CD4-positive, alpha-beta memory T cell (primary cell): ENCODE results near the gene OTOP3. TPM values are rescaled to one million over a fixed set of nuclear protein-coding genes. Genes with fewer than 3 reads are reported as not detected.

Experiments
- CTCF ChIA-PET: fragments of 350-600 bp; sonication (Branson Sonifier 250); formaldehyde crosslinking; loops from one replicate; lab custom pipeline; 2021; ENCODE audit warnings: inconsistent platforms; ENCODE audit not compliant: partially characterized antibody; lab: Charles Lee
- POLR2A ChIA-PET: fragments of 350-600 bp; sonication (Branson Sonifier 250); formaldehyde crosslinking; loops from one replicate; lab custom pipeline; 2021; ENCODE audit not compliant: partially characterized antibody; lab: Charles Lee
- DNase-seq, 5 donors: peaks; one replicate each; pipeline versions ENCODE4 v3.0.0 to v3.0.0-alpha.2; 2020 to 2022; ENCODE audit warnings: mixed read lengths in 1 of 5
- H3K27ac ChIP-seq: one replicate; pipeline ENCODE4 v1.7.0; 2013; ENCODE audit warnings: low read depth, low read length
- H3K27me3 ChIP-seq: 2 replicates; pipeline ENCODE4 v1.7.0; 2013; ENCODE audit warnings: mild to moderate bottlenecking, low read length, moderate library complexity; ENCODE audit not compliant: insufficient read depth
- H3K36me3 ChIP-seq: 2 replicates; pipeline ENCODE4 v1.7.0; 2013; ENCODE audit warnings: mild to moderate bottlenecking, low read length, moderate library complexity; ENCODE audit not compliant: insufficient read depth
- H3K4me1 ChIP-seq: 2 replicates; pipeline ENCODE4 v1.7.0; 2013; ENCODE audit warnings: mild to moderate bottlenecking, low read length, moderate library complexity; ENCODE audit not compliant: insufficient read depth
- H3K4me3 ChIP-seq, 2 donors: one replicate each; pipeline ENCODE4 v1.7.0; 2013; ENCODE audit warnings: low read length in 2 of 2, mild to moderate bottlenecking in 1 of 2
- H3K9me3 ChIP-seq, 2 donors: one replicate each; pipeline ENCODE4 v1.7.0; 2013; ENCODE audit warnings: low read length in 2 of 2, control low read depth in 1 of 2; ENCODE audit not compliant: control insufficient read depth in 1 of 2
- H3K27ac Mint-ChIP-seq, 7 donors: one replicate each; pipeline ENCODE4 v1.8.0; 2020 to 2021; ENCODE audit warnings: mixed read lengths in 7 of 7, mild to moderate bottlenecking in 6 of 7, inconsistent platforms in 3 of 7, moderate library complexity in 3 of 7
- H3K27me3 Mint-ChIP-seq, 2 donors: one replicate each; pipeline ENCODE4 v1.8.0; 2020 to 2021; ENCODE audit warnings: mixed read lengths in 2 of 2
- H3K36me3 Mint-ChIP-seq, 2 donors: one replicate each; pipeline ENCODE4 v1.8.0; 2020 to 2021; ENCODE audit warnings: mixed read lengths in 2 of 2, inconsistent platforms in 1 of 2, mild to moderate bottlenecking in 1 of 2
- H3K4me1 Mint-ChIP-seq, 4 donors: one replicate each; pipeline ENCODE4 v1.8.0; 2020 to 2021; ENCODE audit warnings: mixed read lengths in 4 of 4, mild to moderate bottlenecking in 1 of 4
- H3K4me3 Mint-ChIP-seq, 8 donors: one replicate each; pipeline ENCODE4 v1.8.0; 2020 to 2021; ENCODE audit warnings: mixed read lengths in 8 of 8, mild to moderate bottlenecking in 7 of 8, moderate library complexity in 6 of 8, inconsistent platforms in 3 of 8
- H3K9me3 Mint-ChIP-seq, 8 donors: one replicate each; pipeline ENCODE4 v1.8.0; 2020 to 2021; ENCODE audit warnings: mixed read lengths in 8 of 8, mild to moderate bottlenecking in 5 of 8, inconsistent platforms in 3 of 8, moderate library complexity in 1 of 8
- intact Hi-C: fragments of 100-400 bp; cut with micrococcal nuclease; formaldehyde crosslinking; loops from one replicate; pipeline ENCODE4 v1.15.1; 2023
- polyA plus RNA-seq, 2 donors: library from polyadenylated mRNA; unstranded; fragments of 300-500 nt; fragmentation: Illumina TruSeq; gene quantifications; one replicate each; pipeline ENCODE4 v1.2.3, GENCODE V29; 2021
- total RNA-seq, 2 experiments: library from RNA; stranded (reverse); gene quantifications; one replicate each; pipeline ENCODE4 v1.2.3, GENCODE V29; 2021

The OTOP3 gene
- total and polyA plus RNA-seq, 4 experiments from 2014 or later: not detected

GRCh38 chr17:74922694-74923537, 12.8 kb upstream of the OTOP3 start, which contains the start of gene USH1G:
TSS of gene USH1G (minus strand) at chr17:74923255. CDS start at chr17:74923073, 182 bp downstream.
- Mint-ChIP-seq H3K27me3 (peaks cover 35 to 45% of the 10 kb centered on the region in 2 donors), H3K9me3 (no peaks in the 10 kb centered on the region), H3K4me1 (peaks cover 1 to 17% (median 11%) of the 10 kb centered on the region in 4 donors), H3K4me3 (peak within 1 kb of the TSS in 7 of 8 donors; percentile 32 to 68 (median 57)), H3K27ac (no peak within 1 kb of the TSS), H3K36me3 (no peaks in the 10 kb centered on the region)
- Histone ChIP-seq H3K36me3 (no peaks in the 10 kb centered on the region), H3K27me3 (peaks cover 32% of the 10 kb centered on the region), H3K9me3 (no peaks in the 10 kb centered on the region), H3K27ac (no peak within 1 kb of the TSS), H3K4me1 (peaks cover 18% of the 10 kb centered on the region), H3K4me3 (peak within 1 kb of the TSS in 1 of 2 donors; percentile 14)
- DNase-seq: no peak
- ChIA-PET POLR2A (no interaction called here), CTCF (interaction anchor here (1.2 to 4.5 kb wide), 4 partner anchors 9 to 38 kb away, joined by 4 to 33 read pairs (median 16); no protein-coding TSS in a partner anchor)
- intact Hi-C loops: loop anchor here (1.0 kb wide), 2 partner anchors 35 to 278 kb away; no protein-coding TSS in a partner anchor

DNA sequence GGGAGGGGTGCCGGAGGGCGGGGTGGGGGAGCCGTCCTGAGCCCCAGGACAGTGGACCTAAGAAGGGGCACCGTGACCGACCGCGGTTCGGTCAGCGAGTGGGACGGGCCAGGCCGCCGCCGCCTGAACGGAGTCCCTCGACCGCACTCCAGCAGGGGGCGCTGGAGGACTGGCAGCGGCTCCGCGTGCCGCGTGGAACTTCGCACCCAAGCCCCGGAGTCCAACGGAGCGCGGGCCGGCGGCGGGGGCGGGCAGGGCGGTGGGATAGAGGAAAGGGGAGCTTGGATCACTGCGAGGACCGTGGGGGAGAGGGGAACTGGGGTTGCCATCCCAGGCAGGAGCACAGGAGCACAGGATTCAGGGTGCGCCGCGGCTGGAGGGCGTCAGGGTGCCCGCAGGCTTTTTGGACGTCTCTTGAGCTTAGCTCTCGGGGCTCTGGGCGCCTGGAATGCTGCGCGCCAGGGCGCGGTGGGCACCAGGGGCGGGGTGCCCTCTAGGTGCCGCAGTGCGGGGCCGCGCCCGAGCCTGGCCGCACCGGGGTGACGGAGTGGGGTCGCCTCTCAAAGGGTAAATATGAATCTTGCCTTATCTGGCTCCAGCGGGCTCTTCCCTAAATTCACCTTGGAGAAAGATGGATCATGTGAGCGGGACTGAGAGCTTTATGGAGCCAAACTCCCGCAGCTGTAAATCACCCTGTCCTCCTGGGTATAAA, 12.0 kb upstream of the OTOP3 start:
- peaks cover 1 to 17% (median 11%) of the 10 kb centered on the region in 4 donors for H3K4me1 Mint-ChIP-seq
- DNase-seq: peak; percentile 57 to 76 (median 68)
- Histone ChIP-seq H3K4me1 (peaks cover 18% of the 10 kb centered on the region), H3K27ac (no peak overlapping the region), H3K9me3 (no peaks in the 10 kb centered on the region), H3K4me3 (peak overlapping the region in 1 of 2 donors; percentile 14), H3K36me3 (no peaks in the 10 kb centered on the region), H3K27me3 (peaks cover 32% of the 10 kb centered on the region)
- peak overlapping the region in 6 of 8 donors; percentile 13 to 54 (median 44) for H3K4me3 Mint-ChIP-seq
- H3K9me3 Mint-ChIP-seq: no peaks in the 10 kb centered on the region
- no peak overlapping the region for H3K27ac Mint-ChIP-seq
- POLR2A ChIA-PET: no interaction called here
- no peaks in the 10 kb centered on the region for H3K36me3 Mint-ChIP-seq
- intact Hi-C loops: loop anchor here (1.0 kb wide), 2 partner anchors 35 to 278 kb away; no protein-coding TSS in a partner anchor
- H3K27me3 Mint-ChIP-seq: peaks cover 40 to 46% of the 10 kb centered on the region in 2 donors
- CTCF ChIA-PET: interaction anchor here (0.8 to 4.5 kb wide), 5 partner anchors 9 to 138 kb away, joined by 3 to 33 read pairs (median 4); no protein-coding TSS in a partner anchor

- ChIA-PET POLR2A (no interaction called here), CTCF (interaction anchor here (0.8 to 4.5 kb wide), 5 partner anchors 8 to 137 kb away, joined by 3 to 33 read pairs (median 4); no protein-coding TSS in a partner anchor)
- no peak within 1 kb of the TSS for H3K27ac Mint-ChIP-seq
- peaks cover 45 to 46% of the 10 kb centered on the region in 2 donors for H3K27me3 Mint-ChIP-seq
- no peaks in the 10 kb centered on the region for H3K9me3 Mint-ChIP-seq
- no peaks in the 10 kb centered on the region for H3K36me3 Mint-ChIP-seq
- Histone ChIP-seq H3K4me3 (peak within 1 kb of the TSS in 1 of 2 donors; percentile 14), H3K27me3 (peaks cover 32% of the 10 kb centered on the region), H3K27ac (no peak within 1 kb of the TSS), H3K36me3 (no peaks in the 10 kb centered on the region), H3K4me1 (peaks cover 18% of the 10 kb centered on the region), H3K9me3 (no peaks in the 10 kb centered on the region)
- H3K4me1 Mint-ChIP-seq: peaks cover 1 to 17% (median 11%) of the 10 kb centered on the region in 4 donors
- peak in 2 of 5 donors; percentile 5 to 18 for DNase-seq
- intact Hi-C loops: no loop called here
- H3K4me3 Mint-ChIP-seq: peak within 1 kb of the TSS; percentile 9 to 68 (median 52)
These were observed 11.3 kb upstream of the OTOP3 start, which contains the start of gene OTOP2 for GRCh38 chr17:74924250-74924948. TSS of gene OTOP2 (plus strand) at chr17:74924273. CDS start at chr17:74924633, 360 bp downstream.

- Mint-ChIP-seq H3K36me3 (no peaks in the 10 kb centered on the region), H3K4me3 (peak overlapping the region in 2 of 8 donors; percentile 5 to 68), H3K27me3 (peaks cover 47 to 51% of the 10 kb centered on the region in 2 donors), H3K27ac (no peak overlapping the region), H3K4me1 (peaks cover 1 to 17% (median 11%) of the 10 kb centered on the region in 4 donors), H3K9me3 (no peaks in the 10 kb centered on the region)
- Histone ChIP-seq H3K27me3 (peaks cover 32% of the 10 kb centered on the region), H3K36me3 (no peaks in the 10 kb centered on the region), H3K27ac (no peak overlapping the region), H3K9me3 (no peaks in the 10 kb centered on the region), H3K4me3 (no peak overlapping the region), H3K4me1 (peaks cover 18% of the 10 kb centered on the region)
- ChIA-PET POLR2A (no interaction called here), CTCF (interaction anchor here (1.1 to 4.5 kb wide), 3 partner anchors 33 to 276 kb away, joined by 3 to 33 read pairs (median 28); no protein-coding TSS in a partner anchor)
- no peak for DNase-seq
- intact Hi-C loops: no loop called here
These were observed 10.5 kb upstream of the OTOP3 start for GRCh38 chr17:74925242-74925641.

- ChIA-PET POLR2A (no interaction called here), CTCF (interaction anchor here (1.7 kb wide), 1 partner anchor 273 kb away, joined by 3 read pairs; no protein-coding TSS in a partner anchor)
- no peaks in the 10 kb centered on the region for H3K36me3 ChIP-seq
- Mint-ChIP-seq H3K9me3 (no peaks in the 10 kb centered on the region), H3K4me3 (no peak overlapping the region), H3K27ac (no peak overlapping the region), H3K36me3 (no peaks in the 10 kb centered on the region), H3K4me1 (peaks cover 1 to 12% (median 8%) of the 10 kb centered on the region in 4 donors), H3K27me3 (peaks cover 52 to 68% of the 10 kb centered on the region in 2 donors)
- H3K27me3 ChIP-seq: peaks cover 19% of the 10 kb centered on the region
- H3K4me1 ChIP-seq: peaks cover 11% of the 10 kb centered on the region
- intact Hi-C loops: no loop called here
- no peak overlapping the region for H3K27ac ChIP-seq
- H3K4me3 ChIP-seq: no peak overlapping the region
- DNase-seq: no peak
- H3K9me3 ChIP-seq: no peaks in the 10 kb centered on the region
These were observed 6.9 kb upstream of the OTOP3 start for GRCh38 chr17:74928786-74929185.

DNA sequence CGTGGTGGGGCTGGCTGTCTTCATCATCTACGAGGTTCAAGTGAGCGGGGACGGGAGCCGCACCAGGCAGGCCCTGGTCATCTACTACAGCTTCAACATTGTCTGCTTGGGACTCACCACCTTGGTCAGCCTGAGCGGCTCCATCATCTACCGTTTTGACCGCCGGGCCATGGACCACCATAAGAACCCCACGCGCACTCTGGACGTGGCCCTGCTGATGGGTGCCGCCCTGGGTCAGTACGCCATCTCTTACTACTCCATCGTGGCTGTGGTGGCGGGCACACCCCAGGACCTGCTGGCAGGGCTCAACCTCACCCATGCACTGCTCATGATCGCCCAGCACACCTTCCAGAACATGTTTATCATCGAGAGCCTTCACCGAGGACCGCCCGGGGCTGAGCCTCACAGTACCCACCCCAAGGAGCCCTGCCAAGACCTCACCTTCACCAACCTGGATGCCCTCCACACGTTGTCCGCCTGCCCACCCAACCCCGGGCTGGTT, 5.1 kb upstream of the OTOP3 start:
- DNase-seq: no peak

More for the DNA sequence above, 5.1 kb upstream of the OTOP3 start:
- no peaks in the 10 kb centered on the region for H3K9me3 ChIP-seq
- no peaks in the 10 kb centered on the region for H3K36me3 ChIP-seq
- no peak overlapping the region for H3K27ac ChIP-seq
- no peak overlapping the region for H3K4me3 Mint-ChIP-seq
- no peaks in the 10 kb centered on the region for H3K9me3 Mint-ChIP-seq
- POLR2A ChIA-PET: no interaction called here
- H3K4me1 ChIP-seq: no peaks in the 10 kb centered on the region
- intact Hi-C loops: no loop called here
- CTCF ChIA-PET: no interaction called here
- H3K27ac Mint-ChIP-seq: no peak overlapping the region
- H3K27me3 Mint-ChIP-seq: peaks cover 43 to 59% of the 10 kb centered on the region in 2 donors
- no peaks in the 10 kb centered on the region for H3K36me3 Mint-ChIP-seq
- H3K4me1 Mint-ChIP-seq: peaks cover 0 to under 1% (median 0%) of the 10 kb centered on the region in 4 donors
- no peak overlapping the region for H3K4me3 ChIP-seq
- peaks cover 2% of the 10 kb centered on the region for H3K27me3 ChIP-seq
